Measurements from ENCODE around the gene IREB2.
"Not testable (repeated sequence)": the region's sequence is repeated elsewhere in the genome, so short reads cannot be mapped to it uniquely, and the experiment has no call there.

The IREB2 gene

DNA sequence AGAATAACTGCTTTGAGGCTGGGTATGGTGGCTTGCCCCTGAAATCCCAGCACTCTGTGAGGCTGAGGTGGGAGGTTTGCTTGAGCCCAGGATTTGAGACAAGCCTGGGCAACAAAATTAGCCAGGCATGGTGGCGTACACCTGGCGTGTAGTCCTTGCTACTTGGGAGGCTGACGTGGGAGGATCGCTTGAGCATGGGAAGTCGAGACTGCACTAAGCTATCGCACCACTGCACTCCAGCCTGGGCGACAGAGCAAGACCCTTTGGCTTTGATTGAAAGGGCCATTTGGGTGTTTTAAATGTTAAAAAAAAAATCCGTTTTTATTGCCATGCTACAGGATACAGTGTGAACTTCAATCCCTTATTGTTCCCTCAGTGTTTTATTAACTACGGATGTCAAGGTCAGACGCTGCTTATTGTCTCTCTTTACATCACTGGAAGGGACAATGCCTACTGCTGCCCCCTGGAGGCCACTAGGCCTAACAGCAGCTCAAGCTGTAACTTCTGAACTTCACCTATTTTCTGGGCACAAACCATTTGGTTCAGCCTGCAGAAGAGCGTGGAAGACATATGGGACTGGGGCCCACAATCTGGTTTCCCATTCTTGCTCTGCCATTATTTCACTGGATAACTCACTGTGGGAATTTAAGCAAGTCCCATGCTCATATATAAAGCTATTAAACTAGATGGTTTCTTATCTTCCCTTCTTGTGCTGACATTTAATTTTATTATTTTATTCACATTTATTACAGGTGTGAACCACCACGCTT is 15.3 kb upstream of the IREB2 start:
- DNase-seq (ENCODE audit: insufficient read length) (no peak), FAIRE-seq (peak; percentile 94)
- TF ChIP-seq POLR2AphosphoS5 (IDR thresholded peaks at IDR 0.05; ENCODE audit: low read depth, low read length) (no peak), TAF1 (IDR thresholded peaks at IDR 0.05; ENCODE audit: borderline replicate concordance, low read depth, low read length) (no peak), POLR2A (IDR thresholded peaks at IDR 0.05; ENCODE audit: low read depth, low read length) (no peak)

DNA sequence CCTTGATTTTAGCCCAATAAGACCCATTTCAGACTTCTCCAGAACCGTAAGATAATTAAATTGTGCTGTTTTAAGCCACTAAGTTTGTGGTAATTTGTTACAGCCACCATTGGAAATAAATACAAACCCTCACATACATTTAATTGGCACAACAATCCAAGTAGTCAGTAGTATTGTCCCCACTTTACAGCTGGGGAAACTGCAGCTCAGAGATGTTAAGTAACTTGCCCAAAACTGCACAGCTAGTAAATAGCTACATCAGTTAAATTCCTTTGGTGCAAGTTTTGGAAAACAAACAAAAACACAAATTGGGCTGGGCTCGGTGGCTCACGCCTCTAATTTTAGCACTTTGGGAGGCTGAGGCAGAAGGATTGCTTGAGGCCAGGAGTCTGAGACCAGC is 13.3 kb upstream of the IREB2 start:
- no peak for DNase-seq (ENCODE audit: insufficient read length)
- no peak for FAIRE-seq
- no peak for TF ChIP-seq POLR2A (IDR thresholded peaks at IDR 0.05; ENCODE audit: low read depth, low read length)
- no peak for TF ChIP-seq TAF1 (IDR thresholded peaks at IDR 0.05; ENCODE audit: borderline replicate concordance, low read depth, low read length)
- TF ChIP-seq POLR2AphosphoS5 (IDR thresholded peaks at IDR 0.05; ENCODE audit: low read depth, low read length): no peak

DNA sequence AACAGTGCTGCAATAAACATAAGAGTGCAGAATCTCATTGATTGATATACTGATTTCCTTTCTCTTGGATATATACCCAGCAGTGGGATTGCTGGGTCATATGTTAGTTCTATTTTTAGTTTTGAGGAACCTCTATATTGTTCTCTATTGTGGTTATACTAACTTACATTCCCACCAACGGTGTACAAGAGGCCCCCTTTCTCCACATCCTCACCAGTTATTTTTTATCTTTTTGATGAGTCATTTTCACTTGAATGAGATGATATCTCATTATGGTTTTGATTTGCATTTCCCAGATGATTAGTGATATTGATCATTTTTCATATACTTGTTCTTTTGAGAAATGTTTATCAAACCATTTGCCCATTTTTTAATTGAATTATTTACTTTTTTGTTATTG is 12.4 kb upstream of the IREB2 start:
- TF ChIP-seq POLR2AphosphoS5 (IDR thresholded peaks at IDR 0.05; ENCODE audit: low read depth, low read length): no peak
- no peak for TF ChIP-seq TAF1 (IDR thresholded peaks at IDR 0.05; ENCODE audit: borderline replicate concordance, low read depth, low read length)
- no peak for TF ChIP-seq POLR2A (IDR thresholded peaks at IDR 0.05; ENCODE audit: low read depth, low read length)
- FAIRE-seq: no peak
- no peak for DNase-seq (ENCODE audit: insufficient read length)

DNA sequence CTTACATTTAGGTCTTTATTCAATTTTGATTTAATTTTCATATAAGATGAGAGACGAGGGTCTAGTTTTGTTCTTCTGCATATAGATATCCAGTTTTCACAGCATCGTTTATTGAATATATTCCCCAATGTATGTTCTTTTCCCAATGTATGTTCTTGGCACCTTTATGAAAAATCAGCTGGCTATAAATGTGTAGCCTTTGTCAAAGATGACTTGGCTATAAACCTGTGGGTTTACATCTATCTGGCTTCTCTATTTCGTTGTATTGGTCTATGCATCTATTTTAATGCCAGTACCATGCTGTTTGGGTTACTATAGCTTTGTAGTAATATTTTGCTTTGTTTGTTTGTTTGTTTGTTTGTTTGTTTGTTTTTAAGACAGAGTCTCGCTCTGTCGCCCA is 11.7 kb upstream of the IREB2 start:
- DNase-seq (ENCODE audit: insufficient read length) (no peak), FAIRE-seq (no peak)
- TF ChIP-seq TAF1 (IDR thresholded peaks at IDR 0.05; ENCODE audit: borderline replicate concordance, low read depth, low read length) (no peak), POLR2AphosphoS5 (IDR thresholded peaks at IDR 0.05; ENCODE audit: low read depth, low read length) (no peak), POLR2A (IDR thresholded peaks at IDR 0.05; ENCODE audit: low read depth, low read length) (no peak)

DNA sequence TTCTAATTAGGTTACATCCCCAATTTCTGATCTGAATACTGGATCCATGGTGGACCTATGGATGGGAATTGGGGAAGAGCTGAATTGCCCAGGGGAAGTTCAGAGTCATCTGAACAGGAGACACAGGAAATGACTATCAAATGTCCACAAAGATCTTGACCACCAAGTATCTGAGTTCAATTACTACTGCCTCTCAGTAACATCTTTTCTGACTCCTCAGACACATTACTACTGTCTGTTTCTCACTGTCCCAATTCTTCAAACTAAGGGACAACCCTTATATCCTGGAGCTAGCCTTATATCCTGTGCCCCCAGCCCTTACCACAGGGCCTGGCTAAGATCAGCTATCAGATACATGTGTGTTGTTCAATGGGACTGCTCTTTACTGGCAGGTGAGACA is 10.1 kb upstream of the IREB2 start:
- DNase-seq (ENCODE audit: insufficient read length) (no peak), FAIRE-seq (no peak)
- TF ChIP-seq POLR2AphosphoS5 (IDR thresholded peaks at IDR 0.05; ENCODE audit: low read depth, low read length) (no peak), POLR2A (IDR thresholded peaks at IDR 0.05; ENCODE audit: low read depth, low read length) (no peak), TAF1 (IDR thresholded peaks at IDR 0.05; ENCODE audit: borderline replicate concordance, low read depth, low read length) (no peak)

DNA sequence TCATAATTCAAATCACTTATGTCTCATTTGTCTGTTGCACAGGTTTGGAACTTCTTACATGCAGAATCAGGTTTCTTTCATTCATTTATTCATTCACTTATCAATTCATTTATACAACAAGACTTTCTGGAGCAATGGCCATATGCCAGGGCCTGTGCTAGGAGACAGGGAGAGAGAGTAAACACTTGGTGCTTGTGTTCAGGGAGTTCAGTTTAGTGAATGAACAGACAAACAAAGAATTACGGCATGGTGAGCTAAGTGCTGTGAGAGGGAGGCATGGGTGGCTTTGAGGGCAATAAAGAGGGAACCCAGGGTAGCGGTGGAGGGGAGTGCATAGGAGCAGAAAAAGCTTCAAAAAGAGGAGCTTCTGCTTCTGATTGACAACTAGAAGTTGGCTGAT is 8.5 kb upstream of the IREB2 start:
- DNase-seq (ENCODE audit: insufficient read length) (no peak), FAIRE-seq (no peak)
- TF ChIP-seq POLR2AphosphoS5 (IDR thresholded peaks at IDR 0.05; ENCODE audit: low read depth, low read length) (no peak), POLR2A (IDR thresholded peaks at IDR 0.05; ENCODE audit: low read depth, low read length) (no peak), TAF1 (IDR thresholded peaks at IDR 0.05; ENCODE audit: borderline replicate concordance, low read depth, low read length) (no peak)

DNA sequence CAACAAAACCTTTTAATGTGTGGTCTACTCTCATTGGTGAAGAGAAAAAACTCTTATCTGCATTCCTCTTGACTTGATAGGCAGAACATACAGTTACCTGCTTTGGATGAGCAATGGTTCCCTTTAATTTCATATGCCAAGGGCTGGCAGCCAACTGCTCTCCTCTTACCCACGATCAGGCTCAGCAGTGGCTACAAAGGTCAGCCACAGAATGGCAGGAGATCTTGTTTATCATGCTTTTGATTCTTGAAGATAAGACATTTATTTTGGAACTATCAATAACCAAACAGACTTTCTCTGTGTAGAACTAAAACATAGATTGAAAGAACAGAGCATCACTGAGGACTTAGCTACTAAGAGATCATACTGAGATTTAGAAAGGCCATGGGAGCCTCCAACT is 6.1 kb upstream of the IREB2 start:
- no peak for DNase-seq (ENCODE audit: insufficient read length)
- no peak for TF ChIP-seq TAF1 (IDR thresholded peaks at IDR 0.05; ENCODE audit: borderline replicate concordance, low read depth, low read length)
- no peak for TF ChIP-seq POLR2AphosphoS5 (IDR thresholded peaks at IDR 0.05; ENCODE audit: low read depth, low read length)
- TF ChIP-seq POLR2A (IDR thresholded peaks at IDR 0.05; ENCODE audit: low read depth, low read length): no peak
- no peak for FAIRE-seq

DNA sequence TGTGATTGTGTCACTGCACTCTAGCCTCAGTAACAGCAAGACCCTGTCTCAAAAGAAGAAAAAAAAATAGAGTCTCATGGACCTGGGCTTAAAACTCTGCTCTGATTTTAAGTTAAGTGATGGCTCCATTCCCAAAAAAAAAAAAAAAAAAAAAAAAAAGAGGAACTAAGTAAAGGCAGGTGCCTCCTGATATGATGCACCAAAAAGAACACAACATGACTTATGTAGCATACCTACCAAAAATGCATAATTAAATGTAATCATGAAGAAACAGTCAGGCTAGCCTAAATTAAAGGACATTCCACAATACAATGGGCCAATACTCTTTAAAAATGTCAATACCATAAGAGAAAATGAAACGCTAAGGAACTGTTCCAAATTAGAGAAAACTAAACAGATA is 5.4 kb upstream of the IREB2 start:
- TF ChIP-seq POLR2A (IDR thresholded peaks at IDR 0.05; ENCODE audit: low read depth, low read length) (no peak), TAF1 (IDR thresholded peaks at IDR 0.05; ENCODE audit: borderline replicate concordance, low read depth, low read length) (no peak), POLR2AphosphoS5 (IDR thresholded peaks at IDR 0.05; ENCODE audit: low read depth, low read length) (no peak)
- DNase-seq (ENCODE audit: insufficient read length) (no peak), FAIRE-seq (no peak)

DNA sequence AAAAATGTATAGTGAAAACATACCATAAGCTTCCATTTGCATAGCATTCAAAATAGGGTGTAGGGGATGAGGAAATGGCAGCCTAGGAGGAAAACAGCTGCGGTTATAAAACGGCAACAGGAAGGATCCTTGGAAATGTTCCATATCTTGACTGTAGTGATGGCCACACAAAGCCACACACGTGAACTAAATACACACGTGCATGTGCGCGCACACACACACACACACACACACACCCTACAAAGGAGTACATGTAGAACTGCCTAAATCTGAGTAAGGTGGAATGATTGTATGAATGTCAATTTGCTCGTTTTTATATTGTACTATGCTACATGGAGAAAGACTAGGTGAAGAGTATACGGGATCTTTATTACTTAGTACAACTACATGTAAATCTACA is 3.9 kb upstream of the IREB2 start:
- TF ChIP-seq POLR2AphosphoS5 (IDR thresholded peaks at IDR 0.05; ENCODE audit: low read depth, low read length): no peak
- no peak for FAIRE-seq
- DNase-seq (ENCODE audit: insufficient read length): no peak

DNA sequence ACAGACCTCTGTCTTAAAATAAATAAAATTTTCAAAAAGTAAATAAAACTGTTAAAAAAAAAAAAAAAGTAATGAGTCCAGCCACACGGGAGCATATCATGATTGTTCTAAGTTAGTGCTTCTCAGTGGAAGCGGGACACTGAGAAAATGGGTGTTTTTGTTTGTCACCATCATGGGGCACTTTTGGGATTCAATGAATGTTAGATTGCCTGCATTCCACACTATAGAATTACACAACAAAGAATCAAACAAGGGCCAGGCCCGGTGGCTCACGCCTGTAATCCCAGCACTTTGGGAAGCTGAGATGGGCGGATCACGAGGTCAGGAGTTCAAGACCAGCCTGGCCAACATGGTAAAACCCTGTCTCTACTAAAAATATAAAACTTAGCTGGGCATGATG is 3.3 kb upstream of the IREB2 start:
- not testable (repeated sequence) for FAIRE-seq; DNase-seq (ENCODE audit: insufficient read length)

DNA sequence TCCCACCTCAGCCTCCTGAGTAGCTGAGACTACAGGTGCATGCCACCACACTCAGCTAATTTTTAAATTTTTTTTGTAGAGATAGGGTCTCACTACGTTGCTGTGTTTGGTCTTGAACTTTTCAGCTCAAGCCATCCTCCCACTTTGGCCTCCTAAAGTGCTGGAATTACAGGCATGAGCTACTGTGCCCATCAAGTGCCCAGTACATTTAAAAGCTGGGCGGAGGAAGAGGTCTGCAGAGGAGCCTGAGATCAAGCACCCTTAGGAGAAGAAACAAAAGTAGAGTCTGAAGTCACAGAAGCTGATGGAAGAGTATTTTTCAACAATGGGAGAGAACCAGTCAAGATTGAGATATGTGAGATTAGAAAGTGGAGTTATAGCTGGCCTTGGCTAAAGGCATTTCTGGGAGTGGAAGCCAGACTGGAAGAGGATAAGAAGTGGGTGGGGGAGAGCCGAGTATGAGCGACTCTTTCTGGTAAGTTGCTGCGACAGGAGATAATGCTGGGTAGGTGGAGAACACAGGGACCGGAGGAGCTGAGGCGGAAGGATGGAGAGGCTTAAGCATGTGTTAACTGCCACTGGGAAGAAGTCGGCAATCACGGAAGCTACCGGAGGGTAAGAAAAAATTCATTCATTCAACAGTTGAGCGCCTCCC is 782 bp upstream of the IREB2 start:
- FAIRE-seq (no peak), DNase-seq (ENCODE audit: insufficient read length) (peak; percentile 28)
- TF ChIP-seq TAF1 (IDR thresholded peaks at IDR 0.05; ENCODE audit: borderline replicate concordance, low read depth, low read length): no peak
- TF ChIP-seq POLR2A (IDR thresholded peaks at IDR 0.05; ENCODE audit: low read depth, low read length): no peak
- no peak for TF ChIP-seq POLR2AphosphoS5 (IDR thresholded peaks at IDR 0.05; ENCODE audit: low read depth, low read length)

DNA sequence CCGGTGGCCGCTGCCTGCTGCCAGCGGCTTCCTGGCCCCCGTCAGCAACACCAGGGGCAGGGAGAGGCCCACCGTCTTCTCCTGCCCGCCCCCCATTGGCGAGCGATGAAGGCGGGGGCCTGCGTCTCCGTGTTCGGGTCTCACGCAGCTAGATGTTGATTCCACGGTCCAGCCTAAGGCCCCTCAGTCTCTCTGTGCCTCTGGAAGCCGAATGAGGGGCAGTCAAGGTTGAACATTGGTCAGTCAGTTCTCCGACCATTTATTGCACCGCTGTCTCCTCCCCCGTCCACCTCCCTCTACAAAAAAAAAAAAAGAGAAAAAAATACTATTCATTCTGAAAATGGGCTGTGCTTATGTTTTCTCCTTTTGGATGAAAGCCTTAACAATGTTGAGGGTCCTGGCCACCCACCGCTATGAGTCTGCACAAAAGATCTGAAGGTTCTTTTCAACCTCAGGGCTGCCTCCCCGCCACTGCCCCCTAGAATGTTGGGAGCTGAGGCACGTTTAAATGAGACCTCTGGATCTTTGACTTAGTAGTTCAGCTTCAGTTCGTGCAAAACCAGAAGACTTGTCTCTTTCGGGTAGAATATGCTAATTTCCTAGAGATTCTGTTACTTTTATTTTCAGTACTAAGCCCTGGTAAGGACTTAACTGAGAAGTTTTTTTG is 736 bp downstream of the IREB2 start:
- TF ChIP-seq POLR2A (IDR thresholded peaks at IDR 0.05; ENCODE audit: low read depth, low read length) (no peak), TAF1 (IDR thresholded peaks at IDR 0.05; ENCODE audit: borderline replicate concordance, low read depth, low read length) (no peak), POLR2AphosphoS5 (IDR thresholded peaks at IDR 0.05; ENCODE audit: low read depth, low read length) (no peak)
- peak; percentile 44 for FAIRE-seq
- no peak for DNase-seq (ENCODE audit: insufficient read length)
